HS-27A (cell line): ENCODE measurements around the gene DEF6.
"Not testable (repeated sequence)": the region's sequence is repeated elsewhere in the genome, so short reads cannot be mapped to it uniquely, and the experiment has no call there.

Source experiments
- DNase-seq: peaks from one replicate; pipeline ENCODE4 v3.0.0-alpha.2; 2012; ENCODE audit warnings: low read depth, missing footprints

DEF6 gene

GRCh38 chr6:35310265-35310831, 12.7 kb downstream of the DEF6 start:
- DNase-seq, result no peak

DNA sequence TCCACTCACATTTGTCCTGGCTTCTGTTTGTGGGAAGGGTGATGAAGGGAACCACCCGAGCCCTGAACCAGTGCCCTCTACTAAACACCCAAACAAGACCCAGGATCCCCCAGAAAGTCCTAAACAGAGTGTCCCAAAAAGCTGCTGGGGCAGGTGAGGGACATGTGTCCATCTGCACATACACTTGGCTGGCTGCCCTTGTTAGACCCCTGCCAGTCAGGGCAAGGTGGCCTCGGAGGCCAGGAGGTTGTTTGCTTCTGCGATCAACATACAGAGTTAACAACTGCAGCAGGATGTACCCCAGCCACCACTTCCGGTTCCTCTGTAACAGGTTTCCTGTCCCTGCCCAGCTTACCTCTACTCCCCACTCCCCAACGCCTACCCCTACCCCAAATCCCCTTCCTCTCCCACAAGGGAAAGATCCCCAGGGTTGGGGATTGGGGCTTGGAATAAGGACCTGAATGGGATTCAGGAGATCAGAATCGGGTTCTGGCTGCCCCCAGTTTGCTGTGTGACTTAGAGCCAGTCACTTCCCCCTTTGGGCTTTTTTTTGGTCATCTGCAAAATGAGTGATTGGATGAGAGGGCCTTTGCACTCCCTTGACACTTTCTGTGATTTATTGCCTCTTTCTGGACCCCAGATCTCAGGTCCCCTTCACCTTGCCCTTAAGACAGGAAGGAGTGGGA, 13.9 kb downstream of the DEF6 start:
- DNase-seq, result no peak

- DNase-seq, result no peak
These were observed 14.6 kb downstream of the DEF6 start for GRCh38 chr6:35312076-35312800.

GRCh38 chr6:35312807-35313206, 15.2 kb downstream of the DEF6 start:
- no peak for DNase-seq

GRCh38 chr6:35317483-35318195, 20.0 kb downstream of the DEF6 start:
- DNase-seq, result no peak

DNA sequence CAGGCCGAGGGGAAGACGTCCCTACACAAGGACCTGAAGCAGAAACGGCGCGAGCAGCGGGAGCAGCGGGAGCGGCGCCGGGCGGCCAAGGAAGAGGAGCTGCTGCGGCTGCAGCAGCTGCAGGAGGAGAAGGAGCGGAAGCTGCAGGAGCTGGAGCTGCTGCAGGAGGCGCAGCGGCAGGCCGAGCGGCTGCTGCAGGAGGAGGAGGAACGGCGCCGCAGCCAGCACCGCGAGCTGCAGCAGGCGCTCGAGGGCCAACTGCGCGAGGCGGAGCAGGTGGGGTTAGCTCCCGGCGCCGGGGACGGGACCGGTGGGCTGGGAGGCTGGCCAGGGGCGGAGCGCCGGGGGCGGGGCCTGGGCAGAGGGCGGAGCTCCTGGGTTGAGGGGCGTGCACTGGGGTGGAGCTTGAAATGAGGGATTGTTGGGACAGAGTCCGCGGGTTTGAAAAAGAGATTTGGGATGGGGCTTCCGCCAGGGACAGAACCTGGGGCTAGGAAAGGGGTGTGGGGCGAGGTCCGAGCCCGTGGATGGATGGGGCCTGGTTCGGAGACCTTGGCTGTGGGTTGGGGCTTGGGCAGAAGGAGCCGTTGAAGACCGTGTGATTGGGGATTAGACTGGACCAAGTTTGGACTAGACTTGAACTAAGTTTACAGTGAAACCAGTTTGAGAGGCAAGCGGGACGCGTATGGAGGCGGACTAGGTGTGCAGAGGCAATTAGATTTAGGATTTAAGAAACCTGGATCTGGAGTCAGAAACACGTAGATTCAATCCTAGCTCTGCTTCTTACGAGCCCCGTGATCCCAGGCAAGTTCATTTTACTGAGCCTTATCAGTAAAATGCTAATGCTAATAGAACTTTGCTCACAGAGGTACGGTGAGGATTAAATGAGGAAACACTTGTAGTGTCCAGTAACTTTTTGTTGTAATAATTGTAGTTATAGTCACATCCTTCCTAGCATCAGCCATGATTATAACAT, 20.9 kb downstream of the DEF6 start:
- DNase-seq, result peak; percentile 68

GRCh38 chr6:35319346-35320030, 21.9 kb downstream of the DEF6 start:
- DNase-seq, result no peak

GRCh38 chr6:35320031-35320410, 22.4 kb downstream of the DEF6 start:
- DNase-seq, result no peak

DNA sequence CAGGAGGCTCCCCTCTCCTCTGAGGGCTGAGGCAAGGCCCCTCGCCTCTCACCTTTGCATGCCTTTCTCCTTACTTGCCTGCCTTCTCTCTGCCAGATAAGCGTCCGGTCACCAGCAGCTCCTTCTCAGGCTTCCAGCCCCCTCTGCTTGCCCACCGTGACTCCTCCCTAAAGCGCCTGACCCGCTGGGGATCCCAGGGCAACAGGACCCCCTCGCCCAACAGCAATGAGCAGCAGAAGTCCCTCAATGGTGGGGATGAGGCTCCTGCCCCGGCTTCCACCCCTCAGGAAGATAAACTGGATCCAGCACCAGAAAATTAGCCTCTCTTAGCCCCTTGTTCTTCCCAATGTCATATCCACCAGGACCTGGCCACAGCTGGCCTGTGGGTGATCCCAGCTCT, 23.5 kb downstream of the DEF6 start:
- no peak for DNase-seq

- DNase-seq, result no peak
These were observed 29.9 kb downstream of the DEF6 start for GRCh38 chr6:35327349-35328027.

DNA sequence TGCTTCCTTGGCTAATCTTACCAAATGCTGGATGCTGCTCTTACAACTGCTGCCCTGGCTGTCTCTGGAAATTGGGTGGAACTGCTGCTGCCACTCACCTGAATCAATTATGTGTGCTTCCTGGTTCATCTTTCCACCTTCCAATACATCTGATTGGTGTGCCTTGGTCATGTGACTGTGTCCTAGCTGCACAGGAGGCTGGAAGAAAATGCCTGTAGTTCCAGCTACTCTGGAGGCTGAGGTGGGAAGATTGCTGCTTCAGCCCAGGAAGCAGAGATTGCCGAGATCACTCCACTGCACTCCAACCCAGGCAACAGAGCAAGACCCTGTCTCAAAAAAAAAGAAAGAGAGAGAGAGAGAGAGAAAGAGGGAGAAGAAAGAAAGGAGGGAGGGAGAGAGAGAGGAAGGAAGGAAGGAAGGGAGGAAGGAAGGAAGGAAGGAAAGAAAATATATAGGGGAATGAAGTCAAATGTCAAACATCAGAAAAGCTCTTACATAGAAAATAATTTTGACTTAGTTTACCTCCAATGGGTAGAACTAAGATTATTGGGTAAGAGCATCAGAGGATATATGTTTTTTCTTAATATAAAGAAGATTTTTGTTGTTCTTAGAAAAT, 30.6 kb downstream of the DEF6 start:
- DNase-seq, result no peak

DNA sequence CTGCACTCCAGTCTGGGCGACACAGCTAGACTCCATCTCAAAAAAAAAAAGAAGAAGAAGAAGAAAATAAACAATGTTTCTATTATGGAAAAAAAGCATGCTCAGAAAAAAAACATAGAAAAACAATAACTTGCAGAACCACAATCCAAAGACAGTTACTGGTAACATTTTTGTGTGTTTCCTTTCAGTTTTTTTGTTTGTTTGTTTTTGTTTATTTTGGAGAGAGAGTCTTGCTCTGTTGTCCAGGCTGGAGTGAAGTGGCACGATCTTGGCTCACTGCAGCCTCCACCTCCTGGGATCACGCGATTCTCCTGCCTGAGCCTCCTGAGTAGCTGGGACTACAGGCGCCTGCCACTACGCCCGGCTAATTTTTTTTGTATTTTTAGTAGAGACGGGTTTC, 31.3 kb downstream of the DEF6 start:
- DNase-seq, result not testable (repeated sequence)

DNA sequence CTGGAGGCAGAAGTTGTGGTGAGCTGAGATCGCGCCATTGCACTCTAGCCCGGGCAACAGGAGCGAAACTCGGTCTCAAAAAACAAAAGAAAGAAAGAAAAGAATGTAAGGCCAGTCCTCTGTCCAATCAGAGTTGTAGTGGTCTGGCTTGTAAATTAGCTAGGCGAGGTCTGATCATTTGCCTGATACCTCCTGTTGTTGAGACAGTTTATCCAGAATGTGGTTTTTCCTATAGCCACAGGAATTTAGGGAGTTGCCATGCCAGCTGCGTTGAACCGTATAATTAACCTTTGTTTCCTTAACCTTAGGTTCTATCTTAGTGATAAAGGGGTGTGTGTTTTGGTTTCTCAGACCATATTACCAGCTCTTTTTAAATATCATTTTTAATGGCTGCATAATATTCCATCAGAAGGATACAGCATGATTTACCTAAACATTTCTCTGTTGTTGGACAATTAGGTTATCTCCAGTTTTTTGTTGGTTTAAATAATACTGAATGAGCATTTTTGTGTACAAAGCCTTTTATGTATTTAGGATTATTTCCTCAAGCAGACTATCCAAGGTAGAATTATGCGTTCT, 33.0 kb downstream of the DEF6 start:
- no peak for DNase-seq

GRCh38 chr6:35332074-35332887, 34.7 kb downstream of the DEF6 start:
- DNase-seq, result not testable (repeated sequence)

- DNase-seq, result no peak
These were observed 43.9 kb downstream of the DEF6 start for GRCh38 chr6:35341557-35341956.

DNA sequence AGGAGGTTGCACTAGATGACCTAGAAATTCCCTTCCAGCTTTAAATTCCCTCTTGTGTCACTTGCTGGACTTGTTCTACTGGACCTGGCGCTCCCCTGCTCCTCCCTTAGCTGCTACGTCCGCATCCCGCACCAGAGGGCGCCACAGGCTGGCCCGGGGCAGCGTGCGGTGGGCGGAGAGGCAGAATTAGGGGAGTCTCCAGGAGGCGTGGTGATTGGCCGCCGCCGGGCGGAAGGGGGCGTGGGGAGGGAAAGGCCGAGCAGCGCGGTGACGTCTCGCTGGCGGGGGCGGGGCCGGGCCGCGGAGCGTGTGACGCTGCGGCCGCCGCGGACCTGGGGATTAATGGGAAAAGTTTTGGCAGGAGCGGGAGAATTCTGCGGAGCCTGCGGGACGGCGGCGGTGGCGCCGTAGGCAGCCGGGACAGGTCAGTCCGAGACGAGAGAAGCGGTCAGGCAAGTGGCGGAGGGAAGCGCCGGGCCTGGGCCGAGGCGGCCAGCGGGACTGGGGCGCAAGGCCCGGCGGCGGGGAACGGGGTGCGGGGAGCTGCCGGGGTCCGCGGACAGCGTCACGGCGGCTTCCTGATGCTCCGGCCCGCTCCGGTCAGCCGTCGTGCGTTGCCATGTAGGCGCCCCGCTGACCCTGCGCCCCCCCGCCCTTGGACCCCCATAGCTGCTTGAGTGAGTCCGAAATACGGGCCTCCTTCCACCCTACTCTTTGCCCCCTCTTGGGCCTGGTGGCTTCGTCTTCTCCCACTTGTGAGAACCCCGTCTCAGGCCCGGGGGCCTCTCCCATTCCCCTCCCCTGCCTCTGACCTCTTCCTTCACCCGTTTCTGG, 44.9 kb downstream of the DEF6 start, which contains the start of gene PPARD:
PPARD (plus strand) TSS at position 301 of the 834 bp plus-strand sequence. CDS start 68,530 bp downstream, outside the sequence.
- peak; percentile 89 for DNase-seq

- no peak for DNase-seq
These were observed 45.6 kb downstream of the DEF6 start for GRCh38 chr6:35343092-35343834.
